HG02588 (cell line): ENCODE measurements around the gene EIF4G1.
"Not testable (repeated sequence)": the region's sequence is repeated elsewhere in the genome, so short reads cannot be mapped to it uniquely, and the experiment has no call there.

ENCODE experiments used
- ATAC-seq: cut with Tn5 transposase; IDR thresholded peaks from one replicate; pipeline ENCODE4 v1.9.1; 2021; ENCODE audit warnings: mild to moderate bottlenecking, moderate library complexity; ENCODE audit not compliant: unreplicated experiment

Gene EIF4G1, protein sequence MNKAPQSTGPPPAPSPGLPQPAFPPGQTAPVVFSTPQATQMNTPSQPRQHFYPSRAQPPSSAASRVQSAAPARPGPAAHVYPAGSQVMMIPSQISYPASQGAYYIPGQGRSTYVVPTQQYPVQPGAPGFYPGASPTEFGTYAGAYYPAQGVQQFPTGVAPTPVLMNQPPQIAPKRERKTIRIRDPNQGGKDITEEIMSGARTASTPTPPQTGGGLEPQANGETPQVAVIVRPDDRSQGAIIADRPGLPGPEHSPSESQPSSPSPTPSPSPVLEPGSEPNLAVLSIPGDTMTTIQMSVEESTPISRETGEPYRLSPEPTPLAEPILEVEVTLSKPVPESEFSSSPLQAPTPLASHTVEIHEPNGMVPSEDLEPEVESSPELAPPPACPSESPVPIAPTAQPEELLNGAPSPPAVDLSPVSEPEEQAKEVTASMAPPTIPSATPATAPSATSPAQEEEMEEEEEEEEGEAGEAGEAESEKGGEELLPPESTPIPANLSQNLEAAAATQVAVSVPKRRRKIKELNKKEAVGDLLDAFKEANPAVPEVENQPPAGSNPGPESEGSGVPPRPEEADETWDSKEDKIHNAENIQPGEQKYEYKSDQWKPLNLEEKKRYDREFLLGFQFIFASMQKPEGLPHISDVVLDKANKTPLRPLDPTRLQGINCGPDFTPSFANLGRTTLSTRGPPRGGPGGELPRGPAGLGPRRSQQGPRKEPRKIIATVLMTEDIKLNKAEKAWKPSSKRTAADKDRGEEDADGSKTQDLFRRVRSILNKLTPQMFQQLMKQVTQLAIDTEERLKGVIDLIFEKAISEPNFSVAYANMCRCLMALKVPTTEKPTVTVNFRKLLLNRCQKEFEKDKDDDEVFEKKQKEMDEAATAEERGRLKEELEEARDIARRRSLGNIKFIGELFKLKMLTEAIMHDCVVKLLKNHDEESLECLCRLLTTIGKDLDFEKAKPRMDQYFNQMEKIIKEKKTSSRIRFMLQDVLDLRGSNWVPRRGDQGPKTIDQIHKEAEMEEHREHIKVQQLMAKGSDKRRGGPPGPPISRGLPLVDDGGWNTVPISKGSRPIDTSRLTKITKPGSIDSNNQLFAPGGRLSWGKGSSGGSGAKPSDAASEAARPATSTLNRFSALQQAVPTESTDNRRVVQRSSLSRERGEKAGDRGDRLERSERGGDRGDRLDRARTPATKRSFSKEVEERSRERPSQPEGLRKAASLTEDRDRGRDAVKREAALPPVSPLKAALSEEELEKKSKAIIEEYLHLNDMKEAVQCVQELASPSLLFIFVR (N-terminal part only)

DNA sequence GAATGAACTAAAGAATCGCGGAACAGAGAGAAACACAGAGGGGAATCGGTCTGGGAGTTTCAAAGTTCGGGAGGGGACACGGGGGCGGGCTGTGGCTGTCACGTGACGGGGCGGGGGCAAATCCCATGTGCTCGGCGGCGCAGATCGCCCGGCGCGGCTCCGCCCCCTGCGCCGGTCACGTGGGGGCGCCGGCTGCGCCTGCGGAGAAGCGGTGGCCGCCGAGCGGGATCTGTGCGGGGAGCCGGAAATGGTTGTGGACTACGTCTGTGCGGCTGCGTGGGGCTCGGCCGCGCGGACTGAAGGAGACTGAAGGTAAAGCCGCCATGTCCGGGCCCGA is at the start of gene EIF4G1:
Gene EIF4G1, plus strand, starts transcription at position 244 of the 337 bp plus-strand sequence. CDS start 1,191 bp downstream, outside the sequence.
- peak; percentile 82 for ATAC-seq

DNA sequence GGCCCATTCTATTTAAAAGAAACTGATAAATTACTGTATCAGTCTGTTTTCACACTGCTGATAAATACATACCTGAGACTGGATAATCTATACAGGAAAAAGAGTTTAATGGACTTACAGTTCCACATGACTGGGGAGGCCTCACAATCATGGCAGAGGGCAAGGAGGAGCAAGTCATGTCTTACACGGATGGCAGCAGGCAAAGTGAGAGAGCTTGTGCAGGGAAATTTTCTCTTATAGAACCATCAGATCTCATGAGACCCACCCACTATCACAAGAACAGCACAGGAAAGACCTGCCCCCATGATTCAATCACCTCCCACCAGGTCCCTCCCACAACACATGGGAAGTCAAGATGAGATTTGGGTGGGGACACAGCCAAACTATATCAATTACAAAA is 47.2 kb upstream of the EIF4G1 start:
- not testable (repeated sequence) for ATAC-seq

DNA sequence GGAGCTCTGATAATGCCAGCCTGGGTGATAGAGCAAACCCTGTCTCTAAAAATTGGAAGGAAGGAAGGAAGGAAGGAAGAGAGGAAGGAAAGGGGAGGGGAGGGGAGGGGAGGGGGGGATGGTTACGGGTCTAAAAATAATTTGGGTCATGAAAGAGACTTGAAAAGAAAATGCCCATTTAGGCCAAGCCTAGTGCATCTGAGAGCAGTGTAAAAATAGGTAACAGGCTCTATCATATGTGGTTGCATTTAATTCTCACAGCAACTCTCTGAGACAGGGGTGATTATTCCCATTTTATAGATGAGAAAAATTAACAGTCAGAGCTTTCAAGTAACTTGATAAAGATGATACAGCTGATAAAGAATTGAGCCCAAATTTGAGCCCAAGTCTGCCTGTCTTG is 42.1 kb upstream of the EIF4G1 start:
- no peak for ATAC-seq

DNA sequence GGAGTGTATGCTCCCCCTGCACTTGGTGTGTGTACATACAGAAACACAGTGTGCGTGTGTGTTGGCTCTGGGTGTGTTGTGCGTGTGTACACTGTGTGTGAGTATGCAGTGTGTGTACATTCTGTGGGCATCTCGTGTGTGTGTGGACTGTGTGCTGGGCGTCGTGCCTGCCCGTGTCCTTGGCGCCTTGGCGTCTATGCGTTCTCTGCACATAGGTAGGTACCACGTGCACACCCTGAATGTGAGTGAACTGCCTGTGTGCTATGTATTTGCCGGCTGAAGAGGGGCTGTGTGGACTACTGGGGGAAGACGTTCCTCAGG is 39.1 kb upstream of the EIF4G1 start:
- ATAC-seq: no peak

- ATAC-seq: no peak
These were observed 38.2 kb upstream of the EIF4G1 start, which contains the start of gene ECE2 for GRCh38 chr3:184275961-184276910. Gene ECE2 (plus strand): TSS chr3:184276022. CDS start chr3:184276154, 132 bp downstream.

DNA sequence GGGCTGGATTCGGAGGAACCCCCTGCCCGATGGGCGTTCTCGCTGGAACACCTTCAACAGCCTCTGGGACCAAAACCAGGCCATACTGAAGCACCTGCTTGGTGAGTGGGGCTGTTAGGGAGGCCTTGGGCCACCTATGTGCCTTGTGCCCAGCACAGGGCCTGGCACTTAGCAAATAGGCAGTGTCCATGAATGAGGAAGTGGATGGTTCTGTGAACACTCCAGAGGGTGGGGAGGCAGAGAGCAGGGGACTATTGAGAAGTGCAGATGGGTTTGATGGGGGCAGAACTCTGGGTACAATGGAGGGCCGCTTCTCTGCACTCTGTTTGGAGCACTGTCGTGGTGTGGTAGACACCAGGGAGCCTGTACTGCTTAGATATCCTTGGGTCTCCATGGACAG is 37.0 kb upstream of the EIF4G1 start:
- no peak for ATAC-seq

- ATAC-seq: no peak
These were observed 31.5 kb upstream of the EIF4G1 start for GRCh38 chr3:184282941-184283340.

DNA sequence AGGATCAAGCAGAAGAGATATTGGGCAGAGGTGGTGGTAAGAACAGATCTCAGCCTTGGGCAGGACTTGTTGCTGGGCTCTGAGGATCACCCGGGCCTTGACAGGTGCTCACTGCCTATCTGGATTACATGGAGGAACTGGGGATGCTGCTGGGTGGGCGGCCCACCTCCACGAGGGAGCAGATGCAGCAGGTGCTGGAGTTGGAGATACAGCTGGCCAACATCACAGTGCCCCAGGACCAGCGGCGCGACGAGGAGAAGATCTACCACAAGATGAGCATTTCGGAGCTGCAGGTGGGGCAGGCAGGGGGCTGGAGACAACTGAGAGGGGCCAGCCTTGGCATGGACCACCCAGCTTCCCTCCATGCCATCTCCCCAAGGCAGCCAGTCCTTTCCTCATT is 30.7 kb upstream of the EIF4G1 start:
- no peak for ATAC-seq

GRCh38 chr3:184284696-184285095 is 29.7 kb upstream of the EIF4G1 start:
- ATAC-seq: no peak

GRCh38 chr3:184289426-184289938 is 24.9 kb upstream of the EIF4G1 start:
- no peak for ATAC-seq

- no peak for ATAC-seq
These were observed 24.1 kb upstream of the EIF4G1 start for GRCh38 chr3:184290331-184290730.

GRCh38 chr3:184291044-184291737 is 23.2 kb upstream of the EIF4G1 start:
- no peak for ATAC-seq

DNA sequence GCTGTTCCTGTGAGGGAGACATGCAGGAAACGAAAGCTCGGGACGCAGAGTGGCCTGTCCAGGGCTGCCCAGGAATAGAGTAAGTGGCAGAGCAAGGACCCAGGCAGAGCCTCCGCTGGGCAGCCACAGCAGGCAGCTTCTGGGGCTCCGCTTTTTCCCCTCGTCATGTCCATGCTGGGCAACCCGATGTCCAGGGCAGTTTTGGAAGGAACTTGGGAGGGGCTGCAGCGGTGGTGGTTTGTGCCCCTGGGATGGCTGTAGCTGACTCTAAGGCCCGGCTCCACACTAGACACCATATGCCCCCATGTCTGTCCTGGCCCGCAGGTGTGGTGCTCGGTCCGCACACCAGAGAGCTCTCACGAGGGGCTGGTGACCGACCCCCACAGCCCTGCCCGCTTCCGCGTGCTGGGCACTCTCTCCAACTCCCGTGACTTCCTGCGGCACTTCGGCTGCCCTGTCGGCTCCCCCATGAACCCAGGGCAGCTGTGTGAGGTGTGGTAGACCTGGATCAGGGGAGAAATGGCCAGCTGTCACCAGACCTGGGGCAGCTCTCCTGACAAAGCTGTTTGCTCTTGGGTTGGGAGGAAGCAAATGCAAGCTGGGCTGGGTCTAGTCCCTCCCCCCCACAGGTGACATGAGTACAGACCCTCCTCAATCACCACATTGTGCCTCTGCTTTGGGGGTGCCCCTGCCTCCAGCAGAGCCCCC is 22.5 kb upstream of the EIF4G1 start:
- no peak for ATAC-seq

- no peak for ATAC-seq
These were observed 18.6 kb upstream of the EIF4G1 start for GRCh38 chr3:184295771-184296170.

DNA sequence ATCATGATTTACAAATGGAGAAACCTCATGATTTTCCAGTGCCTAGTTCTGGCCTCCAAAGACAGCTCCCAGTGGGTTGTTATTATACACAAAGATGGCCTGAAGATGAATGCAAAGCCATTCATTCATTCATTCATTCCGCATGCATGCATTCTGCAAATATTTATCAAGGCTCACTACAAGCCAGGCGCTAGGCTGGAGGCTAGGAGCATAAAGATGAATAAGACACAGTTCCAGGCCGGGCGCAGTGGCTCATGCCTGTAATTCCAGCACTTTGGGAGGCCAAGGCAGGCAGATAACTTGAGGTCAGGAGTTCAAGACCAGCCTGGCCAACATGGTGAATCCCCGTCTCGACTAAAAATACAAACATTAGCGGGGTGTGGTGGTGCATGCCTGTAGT is 17.8 kb upstream of the EIF4G1 start:
- no peak for ATAC-seq

GRCh38 chr3:184298759-184299487 is 15.5 kb upstream of the EIF4G1 start, which contains the start of gene PSMD2:
Gene PSMD2 (plus strand): TSS chr3:184299241. CDS start chr3:184299267, 26 bp downstream.
- peak; percentile 91 for ATAC-seq

- no peak for ATAC-seq
These were observed 14.7 kb upstream of the EIF4G1 start for GRCh38 chr3:184299488-184300377.
